WTC11 (cell line): ENCODE data around the gene FAM47C. TPM values are rescaled to one million over a fixed set of nuclear protein-coding genes. Genes with fewer than 3 reads are reported as not detected.

Experiments
- ATAC-seq: fragments of 200-7000 bp; cut with Tn5 transposase; 2 replicates; pipeline ENCODE4 v1.10.0; 2021; ENCODE audit warnings: mild to moderate bottlenecking, moderate library complexity
- CTCF ChIA-PET: fragments of 300-600 bp; sonication (Branson Sonifier 250); formaldehyde crosslinking; loops from one replicate; lab custom pipeline; 2021; ENCODE audit warnings: antibody characterized with exemption; lab: Charles Lee
- POLR2A ChIA-PET: fragments of 350-600 bp; sonication (Branson Sonifier 250); formaldehyde crosslinking; loops from one replicate; lab custom pipeline; 2021; ENCODE audit warnings: antibody characterized with exemption; lab: Charles Lee
- DNase-seq: peaks from one replicate; pipeline ENCODE4 v3.0.0; 2021; ENCODE audit warnings: low spot score
- H3K27ac Mint-ChIP-seq: 2 replicates; pipeline ENCODE4 v1.8.0; 2021; ENCODE audit warnings: mixed read lengths
- H3K27me3 Mint-ChIP-seq: 2 replicates; pipeline ENCODE4 v1.8.0; 2021; ENCODE audit warnings: low read depth, mild to moderate bottlenecking, moderate library complexity, mixed read lengths
- H3K36me3 Mint-ChIP-seq: 2 replicates; pipeline ENCODE4 v1.8.0; 2021; ENCODE audit warnings: mixed read lengths
- H3K4me1 Mint-ChIP-seq: 2 replicates; pipeline ENCODE4 v1.8.0; 2022; ENCODE audit warnings: mixed read lengths
- H3K4me3 Mint-ChIP-seq: 2 replicates; pipeline ENCODE4 v1.8.0; 2021; ENCODE audit warnings: mild to moderate bottlenecking, moderate library complexity, mixed read lengths
- H3K9me3 Mint-ChIP-seq: 2 replicates; pipeline ENCODE4 v1.8.0; 2021; ENCODE audit warnings: mixed read lengths
- CREB1 ChIP-seq: sonication (generic); formaldehyde crosslinking; IDR thresholded peaks from 2 replicates; pipeline ENCODE4 v1.8.0; 2023; ENCODE audit warnings: mild to moderate bottlenecking, missing genetic modification reagents
- CREM ChIP-seq: sonication (generic); formaldehyde crosslinking; IDR thresholded peaks from 2 replicates; pipeline ENCODE4 v1.8.1; 2022; ENCODE audit warnings: mild to moderate bottlenecking, missing genetic modification reagents, moderate library complexity
- ESRRA ChIP-seq: sonication (generic); formaldehyde crosslinking; IDR thresholded peaks from 2 replicates; pipeline ENCODE4 v1.8.1; 2022; ENCODE audit warnings: mild to moderate bottlenecking, missing genetic modification reagents, borderline replicate concordance
- ETV6 ChIP-seq: sonication (generic); formaldehyde crosslinking; IDR thresholded peaks from 2 replicates; pipeline ENCODE4 v1.8.1; 2022; ENCODE audit warnings: mild to moderate bottlenecking, missing genetic modification reagents
- MXD4 ChIP-seq: fragments of 250-450 bp; sonication (Bioruptor Pico); IDR thresholded peaks from 2 replicates; pipeline ENCODE4 v1.8.0; 2021; ENCODE audit warnings: mild to moderate bottlenecking, moderate library complexity, borderline replicate concordance
- NFATC4 ChIP-seq: fragments of 250-450 bp; sonication (Bioruptor Pico); IDR thresholded peaks from 2 replicates; pipeline ENCODE4 v1.9.0; 2021; ENCODE audit warnings: mild to moderate bottlenecking
- TCF7 ChIP-seq: sonication (generic); formaldehyde crosslinking; IDR thresholded peaks from 2 replicates; pipeline ENCODE4 v1.8.0; 2022; ENCODE audit warnings: mild to moderate bottlenecking, low read depth, missing genetic modification reagents, moderate library complexity
- TEAD4 ChIP-seq: sonication (generic); formaldehyde crosslinking; IDR thresholded peaks from 2 replicates; pipeline ENCODE4 v1.8.0; 2022; ENCODE audit warnings: mild to moderate bottlenecking, missing genetic modification reagents
- ZBTB21 ChIP-seq: sonication (generic); formaldehyde crosslinking; IDR thresholded peaks from 2 replicates; pipeline ENCODE4 v1.8.1; 2023; ENCODE audit warnings: mild to moderate bottlenecking, missing genetic modification reagents, borderline replicate concordance
- ZNF219 ChIP-seq: sonication (generic); formaldehyde crosslinking; IDR thresholded peaks from 2 replicates; pipeline ENCODE4 v1.8.0; 2023; ENCODE audit warnings: missing genetic modification reagents, mild to moderate bottlenecking, borderline replicate concordance
- total RNA-seq: library from RNA; stranded (reverse); gene quantifications from 3 replicates; pipeline ENCODE4 v1.2.3, GENCODE V29; 2021
- TF ChIP-seq, protein P1 (sequence below): fragments of 250-450 bp; sonication (Bioruptor Pico); IDR thresholded peaks from 2 replicates; pipeline ENCODE4 v1.9.0; 2021; ENCODE audit warnings: mild to moderate bottlenecking, borderline replicate concordance
- TF ChIP-seq, protein P2 (sequence below): fragments of 250-450 bp; sonication (Bioruptor Pico); IDR thresholded peaks from 2 replicates; pipeline ENCODE4 v1.9.0; 2021; ENCODE audit warnings: mild to moderate bottlenecking
- TF ChIP-seq, protein P3 (sequence below): sonication (generic); formaldehyde crosslinking; IDR thresholded peaks from 2 replicates; pipeline ENCODE4 v1.8.0; 2023; ENCODE audit warnings: missing genetic modification reagents
- TF ChIP-seq, protein P4 (sequence below): sonication (generic); formaldehyde crosslinking; conservative IDR thresholded peaks from 2 replicates; pipeline ENCODE4 v1.8.1; 2023; ENCODE audit warnings: mild to moderate bottlenecking, low read depth, missing genetic modification reagents, moderate library complexity
- TF ChIP-seq, protein P5 (sequence below): sonication (generic); formaldehyde crosslinking; IDR thresholded peaks from 2 replicates; pipeline ENCODE4 v1.8.1; 2023; ENCODE audit warnings: mild to moderate bottlenecking, moderate library complexity, missing genetic modification reagents

FAM47C gene
- total RNA-seq, 1 experiment from 2014 or later: not detected

DNA sequence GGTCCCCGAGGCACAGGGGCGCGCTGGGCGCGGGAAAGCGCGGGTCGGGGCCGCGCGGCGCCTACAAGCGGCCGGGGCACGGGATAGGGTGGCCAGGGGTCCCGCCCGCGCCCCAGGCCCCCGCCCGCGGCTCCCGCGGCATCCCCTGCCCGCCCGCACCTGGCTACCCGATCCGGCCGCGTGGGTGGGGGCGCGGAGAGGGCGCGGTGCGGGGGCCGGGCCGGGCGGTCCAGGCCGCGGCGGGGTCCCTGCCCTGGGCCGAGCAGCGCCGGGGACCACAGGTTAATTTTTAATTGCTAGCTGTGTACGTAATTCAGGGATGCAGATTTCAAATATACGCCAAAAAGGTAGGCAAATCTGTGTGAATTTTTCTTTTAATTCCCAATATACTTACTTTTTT, 44.3 kb upstream of the FAM47C start (continued):
- TF ChIP-seq MXD4: no peak
- no peak for TF ChIP-seq CREM (CRISPR knock-in tag)

DNA sequence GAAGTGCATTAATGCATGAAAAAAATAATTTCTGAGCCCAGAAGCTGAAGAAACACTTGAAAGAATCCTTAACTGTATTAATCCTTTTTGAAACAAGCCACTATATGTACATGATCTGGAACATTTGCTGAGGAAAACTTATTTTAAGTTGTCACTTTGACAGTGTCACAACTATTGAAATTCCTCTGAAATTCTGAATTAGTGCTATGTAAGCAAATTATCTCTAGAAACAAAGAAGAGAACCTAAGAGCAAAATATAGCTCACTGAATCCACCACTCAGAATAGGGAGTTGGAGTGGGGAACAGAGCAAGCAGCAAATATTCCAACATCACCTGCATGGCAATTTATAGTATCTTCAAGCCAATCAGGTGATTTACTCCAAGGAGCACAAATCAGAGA, 34.6 kb upstream of the FAM47C start:
- ATAC-seq (no peak), DNase-seq (no peak)
- Mint-ChIP-seq H3K27ac (no peak overlapping the region), H3K4me1 (peaks cover 8% of the 10 kb centered on the region), H3K27me3 (no peaks in the 10 kb centered on the region; the same call in 1 of the 2 replicates), H3K4me3 (no peak overlapping the region), H3K9me3 (no peaks in the 10 kb centered on the region), H3K36me3 (no peaks in the 10 kb centered on the region)
- ChIA-PET CTCF (interaction anchor here (0.6 kb wide), 1 partner anchor 375 kb away, joined by 3 read pairs; no protein-coding TSS in a partner anchor), POLR2A (no interaction called here)
- TF ChIP-seq TCF7 (CRISPR knock-in tag) (no peak), ZNF219 (no peak), NFATC4 (CRISPR knock-in tag) (no peak), TEAD4 (no peak), ETV6 (CRISPR knock-in tag) (no peak), CREB1 (CRISPR knock-in tag) (no peak), ESRRA (CRISPR knock-in tag) (no peak), ZBTB21 (CRISPR knock-in tag) (no peak)
- TF ChIP-seq, protein P1, sequence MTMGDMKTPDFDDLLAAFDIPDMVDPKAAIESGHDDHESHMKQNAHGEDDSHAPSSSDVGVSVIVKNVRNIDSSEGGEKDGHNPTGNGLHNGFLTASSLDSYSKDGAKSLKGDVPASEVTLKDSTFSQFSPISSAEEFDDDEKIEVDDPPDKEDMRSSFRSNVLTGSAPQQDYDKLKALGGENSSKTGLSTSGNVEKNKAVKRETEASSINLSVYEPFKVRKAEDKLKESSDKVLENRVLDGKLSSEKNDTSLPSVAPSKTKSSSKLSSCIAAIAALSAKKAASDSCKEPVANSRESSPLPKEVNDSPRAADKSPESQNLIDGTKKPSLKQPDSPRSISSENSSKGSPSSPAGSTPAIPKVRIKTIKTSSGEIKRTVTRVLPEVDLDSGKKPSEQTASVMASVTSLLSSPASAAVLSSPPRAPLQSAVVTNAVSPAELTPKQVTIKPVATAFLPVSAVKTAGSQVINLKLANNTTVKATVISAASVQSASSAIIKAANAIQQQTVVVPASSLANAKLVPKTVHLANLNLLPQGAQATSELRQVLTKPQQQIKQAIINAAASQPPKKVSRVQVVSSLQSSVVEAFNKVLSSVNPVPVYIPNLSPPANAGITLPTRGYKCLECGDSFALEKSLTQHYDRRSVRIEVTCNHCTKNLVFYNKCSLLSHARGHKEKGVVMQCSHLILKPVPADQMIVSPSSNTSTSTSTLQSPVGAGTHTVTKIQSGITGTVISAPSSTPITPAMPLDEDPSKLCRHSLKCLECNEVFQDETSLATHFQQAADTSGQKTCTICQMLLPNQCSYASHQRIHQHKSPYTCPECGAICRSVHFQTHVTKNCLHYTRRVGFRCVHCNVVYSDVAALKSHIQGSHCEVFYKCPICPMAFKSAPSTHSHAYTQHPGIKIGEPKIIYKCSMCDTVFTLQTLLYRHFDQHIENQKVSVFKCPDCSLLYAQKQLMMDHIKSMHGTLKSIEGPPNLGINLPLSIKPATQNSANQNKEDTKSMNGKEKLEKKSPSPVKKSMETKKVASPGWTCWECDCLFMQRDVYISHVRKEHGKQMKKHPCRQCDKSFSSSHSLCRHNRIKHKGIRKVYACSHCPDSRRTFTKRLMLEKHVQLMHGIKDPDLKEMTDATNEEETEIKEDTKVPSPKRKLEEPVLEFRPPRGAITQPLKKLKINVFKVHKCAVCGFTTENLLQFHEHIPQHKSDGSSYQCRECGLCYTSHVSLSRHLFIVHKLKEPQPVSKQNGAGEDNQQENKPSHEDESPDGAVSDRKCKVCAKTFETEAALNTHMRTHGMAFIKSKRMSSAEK (CRISPR knock-in tag): no peak
- TF ChIP-seq, protein P2, sequence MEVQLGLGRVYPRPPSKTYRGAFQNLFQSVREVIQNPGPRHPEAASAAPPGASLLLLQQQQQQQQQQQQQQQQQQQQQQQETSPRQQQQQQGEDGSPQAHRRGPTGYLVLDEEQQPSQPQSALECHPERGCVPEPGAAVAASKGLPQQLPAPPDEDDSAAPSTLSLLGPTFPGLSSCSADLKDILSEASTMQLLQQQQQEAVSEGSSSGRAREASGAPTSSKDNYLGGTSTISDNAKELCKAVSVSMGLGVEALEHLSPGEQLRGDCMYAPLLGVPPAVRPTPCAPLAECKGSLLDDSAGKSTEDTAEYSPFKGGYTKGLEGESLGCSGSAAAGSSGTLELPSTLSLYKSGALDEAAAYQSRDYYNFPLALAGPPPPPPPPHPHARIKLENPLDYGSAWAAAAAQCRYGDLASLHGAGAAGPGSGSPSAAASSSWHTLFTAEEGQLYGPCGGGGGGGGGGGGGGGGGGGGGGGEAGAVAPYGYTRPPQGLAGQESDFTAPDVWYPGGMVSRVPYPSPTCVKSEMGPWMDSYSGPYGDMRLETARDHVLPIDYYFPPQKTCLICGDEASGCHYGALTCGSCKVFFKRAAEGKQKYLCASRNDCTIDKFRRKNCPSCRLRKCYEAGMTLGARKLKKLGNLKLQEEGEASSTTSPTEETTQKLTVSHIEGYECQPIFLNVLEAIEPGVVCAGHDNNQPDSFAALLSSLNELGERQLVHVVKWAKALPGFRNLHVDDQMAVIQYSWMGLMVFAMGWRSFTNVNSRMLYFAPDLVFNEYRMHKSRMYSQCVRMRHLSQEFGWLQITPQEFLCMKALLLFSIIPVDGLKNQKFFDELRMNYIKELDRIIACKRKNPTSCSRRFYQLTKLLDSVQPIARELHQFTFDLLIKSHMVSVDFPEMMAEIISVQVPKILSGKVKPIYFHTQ (CRISPR knock-in tag): no peak
- TF ChIP-seq, protein P3, sequence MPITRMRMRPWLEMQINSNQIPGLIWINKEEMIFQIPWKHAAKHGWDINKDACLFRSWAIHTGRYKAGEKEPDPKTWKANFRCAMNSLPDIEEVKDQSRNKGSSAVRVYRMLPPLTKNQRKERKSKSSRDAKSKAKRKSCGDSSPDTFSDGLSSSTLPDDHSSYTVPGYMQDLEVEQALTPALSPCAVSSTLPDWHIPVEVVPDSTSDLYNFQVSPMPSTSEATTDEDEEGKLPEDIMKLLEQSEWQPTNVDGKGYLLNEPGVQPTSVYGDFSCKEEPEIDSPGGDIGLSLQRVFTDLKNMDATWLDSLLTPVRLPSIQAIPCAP (CRISPR knock-in tag): no peak
- TF ChIP-seq, protein P4, sequence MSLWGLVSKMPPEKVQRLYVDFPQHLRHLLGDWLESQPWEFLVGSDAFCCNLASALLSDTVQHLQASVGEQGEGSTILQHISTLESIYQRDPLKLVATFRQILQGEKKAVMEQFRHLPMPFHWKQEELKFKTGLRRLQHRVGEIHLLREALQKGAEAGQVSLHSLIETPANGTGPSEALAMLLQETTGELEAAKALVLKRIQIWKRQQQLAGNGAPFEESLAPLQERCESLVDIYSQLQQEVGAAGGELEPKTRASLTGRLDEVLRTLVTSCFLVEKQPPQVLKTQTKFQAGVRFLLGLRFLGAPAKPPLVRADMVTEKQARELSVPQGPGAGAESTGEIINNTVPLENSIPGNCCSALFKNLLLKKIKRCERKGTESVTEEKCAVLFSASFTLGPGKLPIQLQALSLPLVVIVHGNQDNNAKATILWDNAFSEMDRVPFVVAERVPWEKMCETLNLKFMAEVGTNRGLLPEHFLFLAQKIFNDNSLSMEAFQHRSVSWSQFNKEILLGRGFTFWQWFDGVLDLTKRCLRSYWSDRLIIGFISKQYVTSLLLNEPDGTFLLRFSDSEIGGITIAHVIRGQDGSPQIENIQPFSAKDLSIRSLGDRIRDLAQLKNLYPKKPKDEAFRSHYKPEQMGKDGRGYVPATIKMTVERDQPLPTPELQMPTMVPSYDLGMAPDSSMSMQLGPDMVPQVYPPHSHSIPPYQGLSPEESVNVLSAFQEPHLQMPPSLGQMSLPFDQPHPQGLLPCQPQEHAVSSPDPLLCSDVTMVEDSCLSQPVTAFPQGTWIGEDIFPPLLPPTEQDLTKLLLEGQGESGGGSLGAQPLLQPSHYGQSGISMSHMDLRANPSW (CRISPR knock-in tag): no peak
- TF ChIP-seq, protein P5, sequence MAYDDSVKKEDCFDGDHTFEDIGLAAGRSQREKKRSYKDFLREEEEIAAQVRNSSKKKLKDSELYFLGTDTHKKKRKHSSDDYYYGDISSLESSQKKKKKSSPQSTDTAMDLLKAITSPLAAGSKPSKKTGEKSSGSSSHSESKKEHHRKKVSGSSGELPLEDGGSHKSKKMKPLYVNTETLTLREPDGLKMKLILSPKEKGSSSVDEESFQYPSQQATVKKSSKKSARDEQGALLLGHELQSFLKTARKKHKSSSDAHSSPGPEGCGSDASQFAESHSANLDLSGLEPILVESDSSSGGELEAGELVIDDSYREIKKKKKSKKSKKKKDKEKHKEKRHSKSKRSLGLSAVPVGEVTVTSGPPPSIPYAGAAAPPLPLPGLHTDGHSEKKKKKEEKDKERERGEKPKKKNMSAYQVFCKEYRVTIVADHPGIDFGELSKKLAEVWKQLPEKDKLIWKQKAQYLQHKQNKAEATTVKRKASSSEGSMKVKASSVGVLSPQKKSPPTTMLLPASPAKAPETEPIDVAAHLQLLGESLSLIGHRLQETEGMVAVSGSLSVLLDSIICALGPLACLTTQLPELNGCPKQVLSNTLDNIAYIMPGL (CRISPR knock-in tag): no peak
